ENCODE results near the gene BMERB1. TPM values are rescaled to one million over a fixed set of nuclear protein-coding genes. Genes with fewer than 3 reads are reported as not detected.
"Not testable (repeated sequence)": the region's sequence is repeated elsewhere in the genome, so short reads cannot be mapped to it uniquely, and the experiment has no call there.

BMERB1 gene
- total RNA-seq, 1 donor, result 57.2 TPM

GRCh38 chr16:15544405-15544804, 110.0 kb downstream of the BMERB1 start:
- no peaks in the 10 kb centered on the region for H3K4me1 ChIP-seq (ENCODE audit: insufficient read depth, low read length)
- no peaks in the 10 kb centered on the region for H3K36me3 ChIP-seq (ENCODE audit: insufficient read depth, low read length)
- no peak overlapping the region for H2AFZ ChIP-seq (ENCODE audit: low read length)
- no peak overlapping the region for H3K4me3 ChIP-seq (ENCODE audit: insufficient read depth, low read length)
- peaks cover 2% of the 10 kb centered on the region for H3K79me2 ChIP-seq (ENCODE audit: insufficient read depth, low read length)
- no peak overlapping the region for H3K4me2 ChIP-seq (ENCODE audit: insufficient read depth, low read length)
- DNase-seq (ENCODE audit: insufficient read length, low spot score, missing footprints), result no peak
- H4K20me1 ChIP-seq (ENCODE audit: insufficient read depth, low read length), result peaks cover 14% of the 10 kb centered on the region
- no peak for TF ChIP-seq CTCF (IDR thresholded peaks at IDR 0.05; ENCODE audit: extremely low read depth, low read depth, low read length)
- H3K9me3 ChIP-seq (ENCODE audit: low read depth, low read length), result no peaks in the 10 kb centered on the region
- no peaks in the 10 kb centered on the region for H3K27me3 ChIP-seq (ENCODE audit: insufficient read depth, low read length)
- H3K27ac ChIP-seq (ENCODE audit: low read depth, low read length), result no peak overlapping the region

- no peak for TF ChIP-seq CTCF (IDR thresholded peaks at IDR 0.05; ENCODE audit: extremely low read depth, low read depth, low read length)
- Histone ChIP-seq H3K27me3 (ENCODE audit: insufficient read depth, low read length) (no peaks in the 10 kb centered on the region), H3K9me3 (ENCODE audit: low read depth, low read length) (no peaks in the 10 kb centered on the region), H2AFZ (ENCODE audit: low read length) (no peak overlapping the region), H3K36me3 (ENCODE audit: insufficient read depth, low read length) (no peaks in the 10 kb centered on the region), H3K4me2 (ENCODE audit: insufficient read depth, low read length) (no peak overlapping the region), H4K20me1 (ENCODE audit: insufficient read depth, low read length) (peaks cover 14% of the 10 kb centered on the region), H3K27ac (ENCODE audit: low read depth, low read length) (no peak overlapping the region), H3K79me2 (ENCODE audit: insufficient read depth, low read length) (peaks cover 2% of the 10 kb centered on the region), H3K4me3 (ENCODE audit: insufficient read depth, low read length) (no peak overlapping the region), H3K4me1 (ENCODE audit: insufficient read depth, low read length) (no peaks in the 10 kb centered on the region)
- DNase-seq (ENCODE audit: insufficient read length, low spot score, missing footprints), result no peak
Measured at GRCh38 chr16:15545544-15545943, 111.2 kb downstream of the BMERB1 start.

- H3K27ac ChIP-seq (ENCODE audit: low read depth, low read length); H3K27me3 ChIP-seq (ENCODE audit: insufficient read depth, low read length); DNase-seq (ENCODE audit: insufficient read length, low spot score, missing footprints); H3K4me1 ChIP-seq (ENCODE audit: insufficient read depth, low read length); H3K36me3 ChIP-seq (ENCODE audit: insufficient read depth, low read length); H2AFZ ChIP-seq (ENCODE audit: low read length); H3K79me2 ChIP-seq (ENCODE audit: insufficient read depth, low read length); H3K9me3 ChIP-seq (ENCODE audit: low read depth, low read length); H3K4me2 ChIP-seq (ENCODE audit: insufficient read depth, low read length); H3K4me3 ChIP-seq (ENCODE audit: insufficient read depth, low read length): not testable (repeated sequence)
- peaks cover 21% of the 10 kb centered on the region for H4K20me1 ChIP-seq (ENCODE audit: insufficient read depth, low read length)
Measured at GRCh38 chr16:15547072-15547767, 112.8 kb downstream of the BMERB1 start.

GRCh38 chr16:15547768-15548096, 113.3 kb downstream of the BMERB1 start:
- DNase-seq (ENCODE audit: insufficient read length, low spot score, missing footprints), result no peak
- Histone ChIP-seq H3K4me1 (ENCODE audit: insufficient read depth, low read length) (no peaks in the 10 kb centered on the region), H3K9me3 (ENCODE audit: low read depth, low read length) (no peaks in the 10 kb centered on the region), H2AFZ (ENCODE audit: low read length) (no peak overlapping the region), H4K20me1 (ENCODE audit: insufficient read depth, low read length) (peaks cover 21% of the 10 kb centered on the region), H3K79me2 (ENCODE audit: insufficient read depth, low read length) (peaks cover 2% of the 10 kb centered on the region), H3K36me3 (ENCODE audit: insufficient read depth, low read length) (no peaks in the 10 kb centered on the region), H3K27ac (ENCODE audit: low read depth, low read length) (no peak overlapping the region), H3K4me2 (ENCODE audit: insufficient read depth, low read length) (no peak overlapping the region), H3K4me3 (ENCODE audit: insufficient read depth, low read length) (no peak overlapping the region), H3K27me3 (ENCODE audit: insufficient read depth, low read length) (no peaks in the 10 kb centered on the region)
- TF ChIP-seq CTCF (IDR thresholded peaks at IDR 0.05; ENCODE audit: extremely low read depth, low read depth, low read length), result no peak

Measured in osteoblast (primary cell).